GM12892 (cell line): ENCODE results near the gene PTPRN2.

ENCODE experiments used
- POLR2A ChIP-seq: IDR thresholded peaks from 2 replicates; pipeline ENCODE4 v1.6.1; 2011; ENCODE audit warnings: low read depth, low read length, control low read depth
- POLR2AphosphoS5 ChIP-seq: IDR thresholded peaks from 2 replicates; pipeline ENCODE4 v1.6.1; 2011; ENCODE audit warnings: low read depth, low read length, control low read depth
- TAF1 ChIP-seq: IDR thresholded peaks from 2 replicates; pipeline ENCODE4 v1.6.1; 2011; ENCODE audit warnings: low read depth, mild to moderate bottlenecking, control low read depth, low read length, borderline replicate concordance

DNA sequence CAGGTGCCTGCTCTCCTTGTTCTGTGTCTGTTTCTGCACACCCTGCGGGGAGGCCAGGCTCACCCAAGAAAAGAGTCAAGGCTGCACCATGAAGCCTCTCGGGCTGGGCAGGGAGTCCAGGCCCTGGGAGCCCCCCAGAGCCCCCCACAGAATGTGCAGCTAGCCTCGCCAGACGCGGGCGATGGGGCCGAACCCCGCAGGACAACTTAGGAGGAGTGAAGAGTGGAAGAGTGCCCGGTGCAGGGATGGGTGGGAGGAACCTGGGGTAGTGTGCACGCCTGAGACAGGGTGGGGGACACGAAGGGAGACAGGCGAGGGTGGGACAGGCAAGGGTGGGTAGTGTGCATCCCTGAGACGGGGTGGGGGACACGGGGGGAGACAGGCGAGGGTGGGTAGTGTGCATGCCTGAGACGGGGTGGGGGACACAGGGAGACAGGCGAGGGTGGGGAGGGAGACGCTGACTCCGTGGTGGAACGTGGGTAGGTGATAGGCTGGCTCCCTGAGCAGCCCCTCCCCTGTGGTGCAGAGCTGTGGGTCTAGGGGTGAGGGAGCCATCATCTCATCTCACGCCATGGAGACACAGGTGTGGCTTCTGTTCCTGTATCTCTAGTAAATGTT, 635.5 kb downstream of the PTPRN2 start:
- no peak for TF ChIP-seq TAF1
- TF ChIP-seq POLR2A: no peak
- no peak for TF ChIP-seq POLR2AphosphoS5
